CD4-positive, alpha-beta T cell (primary cell): ENCODE data around the gene TNS1. TPM values are rescaled to one million over a fixed set of nuclear protein-coding genes. Genes with fewer than 3 reads are reported as not detected.

Experiments
- ATAC-seq: fragments of 200-7000 bp; cut with Tn5 transposase; one replicate; pipeline ENCODE4 v1.10.0; 2022; ENCODE audit warnings: mild to moderate bottlenecking; ENCODE audit not compliant: poor library complexity
- CTCF ChIA-PET: fragments of 350-600 bp; sonication (Branson Sonifier 250); formaldehyde crosslinking; loops from one replicate; lab custom pipeline; 2021; ENCODE audit warnings: antibody characterized with exemption, inconsistent platforms; lab: Charles Lee
- POLR2A ChIA-PET: fragments of 350-600 bp; sonication (Branson Sonifier 250); formaldehyde crosslinking; loops from one replicate; lab custom pipeline; 2021; ENCODE audit warnings: antibody characterized with exemption, inconsistent platforms; lab: Charles Lee
- DNase-seq, 14 experiments: peaks; one replicate each; pipeline ENCODE4 v3.0.0-alpha.2; 2013 to 2020; ENCODE audit warnings: mixed read lengths in 2 of 14
- H3K27ac ChIP-seq, 2 donors: one replicate each; pipeline versions ENCODE4 v1.5.1 to v1.7.0; 2013; ENCODE audit warnings: low read length in 2 of 2, low read depth in 1 of 2, mild to moderate bottlenecking in 1 of 2
- H3K27me3 ChIP-seq, 2 experiments: 1 replicate in 1 of 2; 2 replicates in 1 of 2; pipeline versions ENCODE4 v1.6.1 to v1.7.0; 2013; ENCODE audit warnings: low read length in 2 of 2, control low read depth in 1 of 2, mild to moderate bottlenecking in 1 of 2, moderate library complexity in 1 of 2; ENCODE audit not compliant: insufficient read depth in 2 of 2, control insufficient read depth in 1 of 2
- H3K36me3 ChIP-seq: one replicate; pipeline ENCODE4 v1.6.1; 2013; ENCODE audit warnings: low read length, control low read depth; ENCODE audit not compliant: insufficient read depth
- H3K4me1 ChIP-seq: one replicate; pipeline ENCODE4 v1.6.1; 2013; ENCODE audit warnings: low read length, control low read depth; ENCODE audit not compliant: insufficient read depth
- H3K4me3 ChIP-seq: one replicate; pipeline ENCODE4 v1.5.1; 2013; ENCODE audit warnings: mild to moderate bottlenecking, low read length, moderate library complexity
- H3K9me3 ChIP-seq, 2 experiments: 1 replicate in 1 of 2; 2 replicates in 1 of 2; pipeline versions ENCODE4 v1.6.1 to v1.7.0; 2013; ENCODE audit warnings: low read length in 2 of 2, mild to moderate bottlenecking in 2 of 2, control low read depth in 1 of 2, moderate library complexity in 1 of 2; ENCODE audit not compliant: control insufficient read depth in 1 of 2, insufficient read depth in 1 of 2
- H3K27ac Mint-ChIP-seq: one replicate; pipeline ENCODE4 v1.8.0; 2020; ENCODE audit warnings: mixed read lengths
- H3K27me3 Mint-ChIP-seq: one replicate; pipeline ENCODE4 v1.8.0; 2021; ENCODE audit warnings: mixed read lengths
- H3K36me3 Mint-ChIP-seq: one replicate; pipeline ENCODE4 v1.8.0; 2021; ENCODE audit warnings: low read depth, mixed read lengths
- H3K4me1 Mint-ChIP-seq: one replicate; pipeline ENCODE4 v1.8.0; 2021; ENCODE audit warnings: low read depth, mixed read lengths
- H3K4me3 Mint-ChIP-seq: one replicate; pipeline ENCODE4 v1.8.0; 2020; ENCODE audit warnings: mild to moderate bottlenecking, mixed read lengths
- H3K9me3 Mint-ChIP-seq: one replicate; pipeline ENCODE4 v1.8.0; 2020; ENCODE audit warnings: mixed read lengths
- CTCF ChIP-seq: fragments of 200-600 bp; IDR thresholded peaks from one replicate; pipeline ENCODE4 v1.8.0; 2022; ENCODE audit warnings: antibody characterized with exemption, mild to moderate bottlenecking
- intact Hi-C, 2 experiments: fragments of 100-400 bp; cut with DNase I in 1 of 2; cut with micrococcal nuclease in 1 of 2; formaldehyde crosslinking; loops; one replicate each; pipeline versions ENCODE4 v1.15.1 to v1.9.0; 2023 to 2025; cut with DNase I, micrococcal nuclease
- total RNA-seq, 174 experiments: library from RNA in 2 of 174; stranded (reverse) in 2 of 174; gene quantifications; one replicate each; pipeline ENCODE4 v1.2.3 and lab custom pipeline; 2021 to 2026

TNS1 gene
- total RNA-seq, 2 experiments from 2014 or later: 0.25 to 0.34 TPM

GRCh38 chr2:217849154-217849975 lies 153.4 kb downstream of the TNS1 start:
- intact Hi-C loops: no loop called here

GRCh38 chr2:217848351-217848957 lies 154.3 kb downstream of the TNS1 start:
- Histone ChIP-seq H3K27me3 (peaks cover 0 to 2% of the 10 kb centered on the region in 2 experiments), H3K27ac (no peak overlapping the region), H3K9me3 (peaks cover 8 to 16% of the 10 kb centered on the region in 2 experiments), H3K4me3 (no peak overlapping the region), H3K36me3 (no peaks in the 10 kb centered on the region), H3K4me1 (no peaks in the 10 kb centered on the region)
- no peak overlapping the region for H3K27ac Mint-ChIP-seq
- H3K4me1 Mint-ChIP-seq: no peaks in the 10 kb centered on the region
- H3K27me3 Mint-ChIP-seq: no peaks in the 10 kb centered on the region
- intact Hi-C loops: no loop called here
- H3K4me3 Mint-ChIP-seq: no peak overlapping the region
- H3K36me3 Mint-ChIP-seq: no peaks in the 10 kb centered on the region
- ChIA-PET POLR2A (no interaction called here), CTCF (no interaction called here)
- ATAC-seq: no peak
- no peak for TF ChIP-seq CTCF
- DNase-seq: no peak
- no peaks in the 10 kb centered on the region for H3K9me3 Mint-ChIP-seq

More at GRCh38 chr2:217849154-217849975, 153.4 kb downstream of the TNS1 start:
- no peak for TF ChIP-seq CTCF
- Histone ChIP-seq H3K9me3 (peaks cover 8 to 16% of the 10 kb centered on the region in 2 experiments), H3K36me3 (no peaks in the 10 kb centered on the region), H3K4me3 (no peak overlapping the region), H3K4me1 (no peaks in the 10 kb centered on the region), H3K27me3 (peaks cover 0 to 2% of the 10 kb centered on the region in 2 experiments), H3K27ac (no peak overlapping the region)
- Mint-ChIP-seq H3K27me3 (peaks cover 4% of the 10 kb centered on the region), H3K4me3 (no peak overlapping the region), H3K27ac (no peak overlapping the region), H3K9me3 (no peaks in the 10 kb centered on the region), H3K4me1 (no peaks in the 10 kb centered on the region), H3K36me3 (no peaks in the 10 kb centered on the region)
- CTCF ChIA-PET: no interaction called here
- ATAC-seq (no peak), DNase-seq (no peak)
- POLR2A ChIA-PET: no interaction called here

- H3K4me3 Mint-ChIP-seq: no peak overlapping the region
- CTCF ChIA-PET: no interaction called here
- Histone ChIP-seq H3K4me1 (no peaks in the 10 kb centered on the region), H3K27ac (no peak overlapping the region), H3K4me3 (no peak overlapping the region), H3K9me3 (peaks cover 8 to 16% of the 10 kb centered on the region in 2 experiments), H3K27me3 (peaks cover 0 to 2% of the 10 kb centered on the region in 2 experiments), H3K36me3 (no peaks in the 10 kb centered on the region)
- no peaks in the 10 kb centered on the region for H3K4me1 Mint-ChIP-seq
- no peak for TF ChIP-seq CTCF
- ATAC-seq (no peak), DNase-seq (no peak)
- no peaks in the 10 kb centered on the region for H3K9me3 Mint-ChIP-seq
- no peaks in the 10 kb centered on the region for H3K27me3 Mint-ChIP-seq
- intact Hi-C loops: no loop called here
- H3K27ac Mint-ChIP-seq: no peak overlapping the region
- POLR2A ChIA-PET: no interaction called here
- no peaks in the 10 kb centered on the region for H3K36me3 Mint-ChIP-seq
Measured at GRCh38 chr2:217847552-217848350, 155.0 kb downstream of the TNS1 start.
